Measurements from ENCODE around the gene DPY19L2. TPM values are rescaled to one million over a fixed set of nuclear protein-coding genes. Genes with fewer than 3 reads are reported as not detected.
"Not testable (repeated sequence)": the region's sequence is repeated elsewhere in the genome, so short reads cannot be mapped to it uniquely, and the experiment has no call there.

DPY19L2 gene
- total and polyA plus RNA-seq, 2 of the 13 experiments (the other 11 are each of a cell fraction or from before 2014, with no cell fraction given): not detected

DNA sequence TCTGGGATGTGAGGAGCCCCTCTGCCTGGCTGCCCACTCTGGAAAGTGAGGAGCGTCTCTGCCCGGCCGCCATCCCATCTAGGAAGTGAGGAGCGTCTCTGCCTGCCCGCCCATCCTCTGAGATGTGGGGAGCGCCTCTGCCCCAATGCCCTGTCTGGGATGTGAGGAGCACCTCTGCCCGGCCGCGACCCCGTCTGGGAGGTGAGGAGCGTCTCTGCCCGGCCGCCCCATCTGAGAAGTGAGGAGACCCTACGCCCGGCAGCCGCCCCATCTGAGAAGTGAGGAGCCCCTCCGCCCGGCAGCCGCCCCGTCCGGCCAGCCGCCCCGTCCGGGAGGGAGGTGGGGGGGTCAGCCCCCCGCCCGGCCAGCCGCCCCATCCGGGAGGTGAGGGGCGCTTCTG, 18.3 kb upstream of the DPY19L2 start:
- intact Hi-C loops (cut with micrococcal nuclease; ENCODE audit: unreplicated experiment); H3K4me3 ChIP-seq (replicated peaks in 1 of 3; ENCODE audit: insufficient read depth in 1 of 3, low read depth in 2 of 3, low read length in 3 of 3); H3K4me1 ChIP-seq (ENCODE audit: insufficient read depth, low read length); H3K9me3 ChIP-seq (ENCODE audit: low read length); H2AFZ ChIP-seq (ENCODE audit: low read length); H3K36me3 ChIP-seq (replicated peaks in 1 of 2; ENCODE audit: control insufficient read depth in 1 of 2, insufficient read depth in 2 of 2, low read length in 2 of 2); H3K9ac ChIP-seq (ENCODE audit: insufficient read depth, low read depth, low read length); H3K4me2 ChIP-seq (ENCODE audit: low read depth, low read length); H4K20me1 ChIP-seq (ENCODE audit: insufficient read depth, low read length); H3K79me2 ChIP-seq (ENCODE audit: insufficient read depth, low read length); BruUV-seq (replicated peaks); in situ Hi-C loops (cut with HindIII; ENCODE audit: extremely low pct_ligation_motif_present, low pct_unique_long_range_greater_than_20kb); ATAC-seq; POLR2A ChIA-PET; CTCF ChIA-PET (ENCODE audit: low intra/inter-chr PET ratio, low total read pairs); DNase-seq (ENCODE audit: low spot score); H3K27ac ChIP-seq (ENCODE audit: extremely low read length, insufficient read depth, low read length); FAIRE-seq; H3K27me3 ChIP-seq (ENCODE audit: control insufficient read depth in 1 of 2, insufficient read depth in 2 of 2, low read length in 2 of 2): not testable (repeated sequence)
- WGBS (ENCODE audit: low lambda C conversion rate): 71% methylated on average over 11 of the region's 29 CpGs

DNA sequence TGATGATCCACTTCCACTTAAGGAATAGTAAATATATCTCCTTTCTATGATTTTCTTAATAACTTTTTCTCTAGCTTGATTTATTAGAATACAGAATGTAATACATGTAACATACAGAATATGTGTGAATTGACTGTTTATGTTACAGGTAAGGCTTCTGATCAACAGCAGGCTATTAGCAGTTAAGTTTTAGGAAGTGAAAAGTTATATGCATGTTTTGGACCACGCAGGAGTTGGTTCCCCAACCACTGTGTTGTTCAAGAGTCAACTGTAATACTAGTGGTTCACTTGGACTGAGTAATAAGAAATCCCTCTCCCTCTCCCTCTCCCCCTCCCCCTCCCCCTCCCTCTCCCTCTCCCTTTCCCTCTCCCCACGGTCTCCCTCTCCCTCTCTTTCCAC, 17.5 kb upstream of the DPY19L2 start:
- H4K20me1 ChIP-seq (ENCODE audit: insufficient read depth, low read length); H3K4me3 ChIP-seq (replicated peaks in 1 of 3; ENCODE audit: insufficient read depth in 1 of 3, low read depth in 2 of 3, low read length in 3 of 3); POLR2A ChIA-PET; H3K36me3 ChIP-seq (replicated peaks in 1 of 2; ENCODE audit: control insufficient read depth in 1 of 2, insufficient read depth in 2 of 2, low read length in 2 of 2); H3K4me1 ChIP-seq (ENCODE audit: insufficient read depth, low read length); DNase-seq (ENCODE audit: low spot score); H3K27me3 ChIP-seq (ENCODE audit: control insufficient read depth in 1 of 2, insufficient read depth in 2 of 2, low read length in 2 of 2); BruUV-seq (replicated peaks); CTCF ChIA-PET (ENCODE audit: low intra/inter-chr PET ratio, low total read pairs); H3K4me2 ChIP-seq (ENCODE audit: low read depth, low read length); H3K9ac ChIP-seq (ENCODE audit: insufficient read depth, low read depth, low read length); ATAC-seq; H3K27ac ChIP-seq (ENCODE audit: extremely low read length, insufficient read depth, low read length); FAIRE-seq; intact Hi-C loops (cut with micrococcal nuclease; ENCODE audit: unreplicated experiment); H2AFZ ChIP-seq (ENCODE audit: low read length); H3K79me2 ChIP-seq (ENCODE audit: insufficient read depth, low read length); in situ Hi-C loops (cut with HindIII; ENCODE audit: extremely low pct_ligation_motif_present, low pct_unique_long_range_greater_than_20kb); H3K9me3 ChIP-seq (ENCODE audit: low read length): not testable (repeated sequence)
- 38% methylated on average over 2 of the region's 2 CpGs for WGBS (ENCODE audit: low lambda C conversion rate)
- TF ChIP-seq HNRNPK (IDR thresholded peaks at IDR 0.05; ENCODE audit: low read depth, low read length, poor library complexity, severe bottlenecking): peak; percentile 55

- not testable (repeated sequence) for ATAC-seq; DNase-seq (ENCODE audit: low spot score)
These were observed 14.3 kb upstream of the DPY19L2 start for GRCh38 chr12:63682617-63683016.

GRCh38 chr12:63680758-63681157, 12.5 kb upstream of the DPY19L2 start:
- FAIRE-seq; H3K27ac ChIP-seq (ENCODE audit: extremely low read length, insufficient read depth, low read length); H3K9me3 ChIP-seq (ENCODE audit: low read length); POLR2A ChIA-PET; H3K79me2 ChIP-seq (ENCODE audit: insufficient read depth, low read length); H3K27me3 ChIP-seq (ENCODE audit: control insufficient read depth in 1 of 2, insufficient read depth in 2 of 2, low read length in 2 of 2); H2AFZ ChIP-seq (ENCODE audit: low read length); ATAC-seq; H3K4me3 ChIP-seq (replicated peaks in 1 of 3; ENCODE audit: insufficient read depth in 1 of 3, low read depth in 2 of 3, low read length in 3 of 3); H3K9ac ChIP-seq (ENCODE audit: insufficient read depth, low read depth, low read length); H3K4me1 ChIP-seq (ENCODE audit: insufficient read depth, low read length); BruUV-seq (replicated peaks); intact Hi-C loops (cut with micrococcal nuclease; ENCODE audit: unreplicated experiment); CTCF ChIA-PET (ENCODE audit: low intra/inter-chr PET ratio, low total read pairs); H4K20me1 ChIP-seq (ENCODE audit: insufficient read depth, low read length); H3K36me3 ChIP-seq (replicated peaks in 1 of 2; ENCODE audit: control insufficient read depth in 1 of 2, insufficient read depth in 2 of 2, low read length in 2 of 2); H3K4me2 ChIP-seq (ENCODE audit: low read depth, low read length); in situ Hi-C loops (cut with HindIII; ENCODE audit: extremely low pct_ligation_motif_present, low pct_unique_long_range_greater_than_20kb); DNase-seq (ENCODE audit: low spot score): not testable (repeated sequence)

More at GRCh38 chr12:63682617-63683016, 14.3 kb upstream of the DPY19L2 start:
- in situ Hi-C loops (cut with HindIII; ENCODE audit: extremely low pct_ligation_motif_present, low pct_unique_long_range_greater_than_20kb); H4K20me1 ChIP-seq (ENCODE audit: insufficient read depth, low read length); FAIRE-seq; H3K4me1 ChIP-seq (ENCODE audit: insufficient read depth, low read length); H3K27ac ChIP-seq (ENCODE audit: extremely low read length, insufficient read depth, low read length); H3K9ac ChIP-seq (ENCODE audit: insufficient read depth, low read depth, low read length); H3K79me2 ChIP-seq (ENCODE audit: insufficient read depth, low read length); intact Hi-C loops (cut with micrococcal nuclease; ENCODE audit: unreplicated experiment); H3K9me3 ChIP-seq (ENCODE audit: low read length); H3K36me3 ChIP-seq (replicated peaks in 1 of 2; ENCODE audit: control insufficient read depth in 1 of 2, insufficient read depth in 2 of 2, low read length in 2 of 2); H3K27me3 ChIP-seq (ENCODE audit: control insufficient read depth in 1 of 2, insufficient read depth in 2 of 2, low read length in 2 of 2); H2AFZ ChIP-seq (ENCODE audit: low read length); BruUV-seq (replicated peaks); H3K4me2 ChIP-seq (ENCODE audit: low read depth, low read length); H3K4me3 ChIP-seq (replicated peaks in 1 of 3; ENCODE audit: insufficient read depth in 1 of 3, low read depth in 2 of 3, low read length in 3 of 3); CTCF ChIA-PET (ENCODE audit: low intra/inter-chr PET ratio, low total read pairs); POLR2A ChIA-PET: not testable (repeated sequence)
- WGBS (ENCODE audit: low lambda C conversion rate): 3% methylated on average over 2 of the region's 2 CpGs
